ENCODE results near the gene TMEM72.

TMEM72 gene

GRCh38 chr10:44982496-44982895 is 71.4 kb downstream of the TMEM72 start:
- Histone ChIP-seq H3K79me2 (ENCODE audit: insufficient read depth, low read length) (no peaks in the 10 kb centered on the region), H3K36me3 (ENCODE audit: insufficient read depth, low read length) (no peaks in the 10 kb centered on the region), H3K9me2 (replicated peaks; ENCODE audit: low read depth, low read length) (no peaks in the 10 kb centered on the region), H3K4me2 (ENCODE audit: low read depth, low read length, poor library complexity, severe bottlenecking) (no peak overlapping the region), H3F3A (ENCODE audit: low read depth) (no peaks in the 10 kb centered on the region), H3K9ac (ENCODE audit: low read depth, low read length, poor library complexity, severe bottlenecking) (no peak overlapping the region), H3K4me3 (ENCODE audit: low read length, poor library complexity, severe bottlenecking) (no peak overlapping the region), H4K20me1 (ENCODE audit: insufficient read depth, low read length, poor library complexity, severe bottlenecking) (no peaks in the 10 kb centered on the region), H3K4me1 (ENCODE audit: insufficient read depth, low read length, poor library complexity, severe bottlenecking) (peaks cover 34% of the 10 kb centered on the region), H3K9me3 (ENCODE audit: insufficient read depth, low read depth, low read length) (no peaks in the 10 kb centered on the region), H2AFZ (ENCODE audit: low read length) (no peak overlapping the region), H3K27me3 (ENCODE audit: insufficient read depth, low read length, poor library complexity, severe bottlenecking) (no peaks in the 10 kb centered on the region)
- TF ChIP-seq EZH2phosphoT487 (IDR thresholded peaks at IDR 0.05; ENCODE audit: borderline replicate concordance) (no peak), CTCF (conservative IDR thresholded peaks at IDR 0.05; ENCODE audit: low read length) (no peak)

GRCh38 chr10:44983066-44983894 is 72.1 kb downstream of the TMEM72 start:
- no peaks in the 10 kb centered on the region for H3K36me3 ChIP-seq (ENCODE audit: insufficient read depth, low read length)
- H4K20me1 ChIP-seq (ENCODE audit: insufficient read depth, low read length, poor library complexity, severe bottlenecking), result no peaks in the 10 kb centered on the region
- peaks cover 32% of the 10 kb centered on the region for H3K4me1 ChIP-seq (ENCODE audit: insufficient read depth, low read length, poor library complexity, severe bottlenecking)
- H3K27me3 ChIP-seq (ENCODE audit: insufficient read depth, low read length, poor library complexity, severe bottlenecking), result no peaks in the 10 kb centered on the region
- H3F3A ChIP-seq (ENCODE audit: low read depth), result no peaks in the 10 kb centered on the region
- H3K4me3 ChIP-seq (ENCODE audit: low read length, poor library complexity, severe bottlenecking), result no peak overlapping the region
- H3K9me3 ChIP-seq (ENCODE audit: insufficient read depth, low read depth, low read length), result no peaks in the 10 kb centered on the region
- H2AFZ ChIP-seq (ENCODE audit: low read length), result no peak overlapping the region
- TF ChIP-seq EZH2phosphoT487 (IDR thresholded peaks at IDR 0.05; ENCODE audit: borderline replicate concordance), result no peak
- no peak for TF ChIP-seq CTCF (conservative IDR thresholded peaks at IDR 0.05; ENCODE audit: low read length)
- no peak overlapping the region for H3K4me2 ChIP-seq (ENCODE audit: low read depth, low read length, poor library complexity, severe bottlenecking)
- no peaks in the 10 kb centered on the region for H3K9me2 ChIP-seq (replicated peaks; ENCODE audit: low read depth, low read length)
- no peak overlapping the region for H3K9ac ChIP-seq (ENCODE audit: low read depth, low read length, poor library complexity, severe bottlenecking)
- no peaks in the 10 kb centered on the region for H3K79me2 ChIP-seq (ENCODE audit: insufficient read depth, low read length)

- Histone ChIP-seq H2AFZ (ENCODE audit: low read length) (no peak overlapping the region), H3K9ac (ENCODE audit: low read depth, low read length, poor library complexity, severe bottlenecking) (no peak overlapping the region), H3K4me2 (ENCODE audit: low read depth, low read length, poor library complexity, severe bottlenecking) (no peak overlapping the region), H3K4me1 (ENCODE audit: insufficient read depth, low read length, poor library complexity, severe bottlenecking) (peaks cover 26% of the 10 kb centered on the region), H3K9me2 (replicated peaks; ENCODE audit: low read depth, low read length) (no peaks in the 10 kb centered on the region), H4K20me1 (ENCODE audit: insufficient read depth, low read length, poor library complexity, severe bottlenecking) (no peaks in the 10 kb centered on the region), H3K9me3 (ENCODE audit: insufficient read depth, low read depth, low read length) (no peaks in the 10 kb centered on the region), H3K79me2 (ENCODE audit: insufficient read depth, low read length) (no peaks in the 10 kb centered on the region), H3K27me3 (ENCODE audit: insufficient read depth, low read length, poor library complexity, severe bottlenecking) (no peaks in the 10 kb centered on the region), H3F3A (ENCODE audit: low read depth) (no peaks in the 10 kb centered on the region), H3K36me3 (ENCODE audit: insufficient read depth, low read length) (no peaks in the 10 kb centered on the region), H3K4me3 (ENCODE audit: low read length, poor library complexity, severe bottlenecking) (no peak overlapping the region)
- TF ChIP-seq EZH2phosphoT487 (IDR thresholded peaks at IDR 0.05; ENCODE audit: borderline replicate concordance), result no peak
- TF ChIP-seq CTCF (conservative IDR thresholded peaks at IDR 0.05; ENCODE audit: low read length), result no peak
These were observed 72.8 kb downstream of the TMEM72 start for GRCh38 chr10:44983895-44984278.
